Activated gamma-delta T cell treated with Interleukin-2 at 50 U/mL for 16 hours (primary cell): Measurements from ENCODE around the gene KCNS1.

Source experiments
- DNase-seq: peaks from one replicate; pipeline ENCODE4 v3.0.0-alpha.2; 2020

Gene KCNS1

DNA sequence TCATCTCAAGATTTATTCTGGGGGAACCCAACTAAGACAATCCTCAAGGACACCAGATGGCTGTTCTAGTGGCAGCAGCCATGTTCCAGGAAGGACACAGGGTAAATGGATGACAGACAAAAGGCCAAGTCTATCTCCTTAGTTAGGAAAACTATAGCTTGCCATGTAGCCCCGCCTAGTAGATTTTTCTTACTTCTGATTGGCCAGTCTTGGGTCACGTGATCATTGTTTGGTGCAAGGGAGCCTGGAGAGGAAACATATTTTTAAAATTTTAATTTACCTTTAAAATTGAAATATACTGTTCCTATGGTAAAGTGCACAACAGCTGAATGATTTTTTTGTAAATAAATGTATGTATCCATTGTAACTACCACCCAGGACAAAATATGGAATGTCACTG lies 4.4 kb upstream of the KCNS1 start:
- no peak for DNase-seq

DNA sequence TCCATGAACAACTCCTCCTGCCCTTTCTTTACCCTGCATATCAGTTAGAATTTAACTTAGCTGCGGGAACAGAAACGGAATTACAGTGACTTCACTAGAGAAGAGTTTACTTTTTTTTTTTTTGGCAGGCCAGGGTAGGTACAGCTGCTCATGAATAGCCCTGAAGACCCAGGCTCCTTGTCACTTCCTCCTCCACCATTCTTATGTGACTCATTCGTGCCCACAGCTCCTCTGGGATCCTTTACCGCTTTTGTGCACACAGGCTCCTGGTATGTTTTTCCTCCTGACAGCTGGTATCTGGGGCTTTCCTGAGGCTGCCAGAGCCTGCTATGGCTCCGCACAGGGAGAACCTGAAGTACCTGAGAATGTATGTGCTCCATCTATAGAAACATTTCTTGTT lies 3.9 kb upstream of the KCNS1 start:
- no peak for DNase-seq

DNA sequence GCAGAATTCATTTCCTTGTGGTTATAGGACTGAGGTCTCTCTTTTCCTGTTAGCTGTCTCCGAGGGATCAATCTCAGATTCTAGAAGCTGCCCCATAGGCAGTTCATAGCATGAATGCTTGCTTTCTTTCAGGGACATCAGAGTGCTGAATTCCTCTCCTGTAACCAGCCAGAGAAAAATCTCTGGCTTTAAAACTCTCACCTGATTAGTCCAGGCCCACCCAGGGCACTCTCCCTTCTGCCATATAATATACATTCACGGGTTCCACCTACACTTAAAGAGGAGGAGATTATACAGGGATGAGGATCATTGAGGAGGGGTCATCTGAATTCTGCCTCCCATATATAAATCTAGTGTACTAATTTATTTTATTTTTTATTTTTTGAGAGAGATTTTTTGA lies 2.1 kb upstream of the KCNS1 start:
- DNase-seq, result no peak

DNA sequence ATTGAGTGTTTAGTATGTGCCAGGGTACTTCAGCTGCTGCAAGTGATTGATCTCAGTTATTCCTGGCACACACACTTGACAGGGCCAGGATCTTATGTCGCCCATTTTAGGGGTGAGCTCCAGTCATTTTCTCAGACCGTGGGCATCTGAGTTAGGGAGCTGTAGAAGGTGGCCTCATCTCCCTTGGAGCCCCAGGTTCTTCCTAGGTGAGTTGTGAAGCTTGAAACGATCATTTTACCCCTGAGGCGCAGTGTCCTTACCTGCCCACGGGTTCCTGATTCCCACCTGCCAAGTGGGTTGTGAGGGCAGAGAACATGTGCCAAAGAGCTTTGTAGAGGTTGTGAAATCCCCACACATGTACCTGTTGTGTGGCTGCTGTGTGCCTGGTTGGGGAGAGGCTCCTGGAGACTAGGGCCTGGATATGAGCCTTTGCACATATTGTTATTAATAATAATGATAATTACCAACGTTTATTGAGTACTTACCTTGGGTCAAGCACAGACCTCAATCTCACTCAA lies 465 bp upstream of the KCNS1 start:
- no peak for DNase-seq

DNA sequence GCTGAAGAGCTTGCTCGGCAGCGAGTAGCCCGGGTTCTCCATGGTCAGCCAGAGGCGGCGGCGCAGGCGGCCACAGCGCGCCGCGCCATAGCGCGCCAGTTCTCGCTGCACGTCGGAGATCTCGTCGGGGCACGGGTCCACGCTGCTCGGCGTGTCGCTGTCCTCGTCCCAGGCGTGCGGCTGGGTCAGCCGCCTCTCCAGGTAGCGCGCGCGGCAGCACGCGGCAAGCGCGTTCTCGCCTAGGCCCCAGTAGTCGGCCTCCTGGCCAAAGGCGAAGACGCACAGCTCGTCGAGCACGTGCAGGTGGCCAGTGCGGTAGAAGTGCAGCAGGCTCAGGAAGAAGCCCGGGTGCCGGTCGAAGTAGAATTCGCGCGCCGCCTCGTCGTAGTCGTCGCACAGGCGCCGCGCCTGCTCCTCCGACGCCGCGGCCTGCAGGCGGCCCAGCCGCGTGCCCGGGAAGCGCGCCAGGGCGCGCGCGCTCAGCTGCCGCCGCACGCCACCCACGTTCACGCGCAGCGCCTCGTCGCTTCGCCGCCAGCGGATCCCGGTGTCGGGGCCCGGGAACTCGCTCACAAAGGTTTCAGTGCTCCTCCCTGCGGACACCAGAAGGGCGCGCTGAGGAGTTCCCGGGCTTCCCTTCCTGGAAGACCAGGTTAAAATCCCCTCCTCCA lies 2.7 kb downstream of the KCNS1 start:
- no peak for DNase-seq

DNA sequence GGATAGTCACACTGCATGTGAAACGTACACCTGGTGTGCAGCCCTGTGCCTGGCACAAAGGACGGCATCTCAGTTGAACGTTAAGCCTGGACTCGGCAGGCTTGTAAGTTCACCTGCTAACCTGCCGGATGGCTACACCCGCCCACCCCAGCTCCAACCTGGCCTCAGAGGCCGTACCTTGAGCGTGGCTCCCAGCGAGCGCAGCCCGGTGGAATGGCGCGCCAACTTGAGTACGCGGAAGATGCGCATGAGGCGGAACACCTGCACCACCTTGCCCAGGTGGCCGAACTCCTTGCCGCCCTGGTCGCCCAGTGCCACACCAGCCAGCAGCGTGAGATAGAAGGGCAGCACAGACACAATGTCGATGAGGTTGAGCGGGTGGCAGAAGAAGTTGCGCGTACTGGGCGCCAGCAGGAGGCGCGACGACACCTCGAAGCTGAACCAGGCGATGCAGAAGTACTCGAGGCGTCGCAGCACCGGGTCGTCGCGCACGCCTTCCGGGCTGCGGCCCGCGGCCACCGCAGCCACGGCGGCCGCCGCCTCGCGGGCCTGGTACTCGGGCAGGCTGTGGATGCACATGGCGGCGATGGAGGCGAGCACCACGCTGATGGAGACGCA lies 3.3 kb downstream of the KCNS1 start:
- DNase-seq, result no peak

DNA sequence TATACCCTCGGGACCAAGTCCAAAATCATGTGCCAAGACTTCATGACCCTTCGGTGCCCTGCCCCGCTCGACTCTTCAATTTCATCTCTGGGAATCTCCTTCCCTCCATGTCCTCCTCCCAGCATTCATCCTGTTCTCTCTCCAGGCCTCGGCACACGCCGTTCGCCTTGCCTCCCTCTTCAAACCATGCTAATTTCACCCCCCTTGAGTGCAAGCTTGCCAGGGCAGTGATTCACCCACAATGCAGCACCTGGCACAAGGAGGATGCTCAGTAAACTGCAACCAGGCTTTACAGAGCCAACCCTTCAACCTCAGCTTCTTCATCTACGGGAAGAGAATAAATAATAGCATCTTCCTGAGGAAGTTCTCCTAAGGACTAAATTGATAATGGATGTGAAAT lies 4.1 kb downstream of the KCNS1 start:
- no peak for DNase-seq

DNA sequence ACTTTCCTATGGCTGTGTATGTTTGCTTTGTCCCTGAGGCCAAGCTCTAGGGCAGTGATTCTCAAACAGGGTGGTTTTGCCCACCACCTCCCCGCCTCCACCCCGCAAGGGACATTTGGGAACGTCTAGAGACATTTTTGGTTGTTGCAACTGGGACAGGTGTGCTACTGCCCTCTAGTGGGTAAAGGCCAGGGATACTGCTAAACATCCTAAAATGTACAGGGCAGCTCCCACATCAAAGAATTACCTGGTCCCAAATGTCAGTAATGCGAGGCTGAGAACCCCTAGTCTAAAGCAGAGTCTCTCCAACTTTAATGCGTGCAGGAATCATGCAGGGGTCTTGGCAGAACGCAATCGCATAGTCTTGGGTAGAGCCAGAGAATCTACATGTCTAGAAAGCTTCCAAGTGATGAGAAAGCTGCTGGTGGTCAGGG lies 5.1 kb downstream of the KCNS1 start:
- DNase-seq, result peak; percentile 55

DNA sequence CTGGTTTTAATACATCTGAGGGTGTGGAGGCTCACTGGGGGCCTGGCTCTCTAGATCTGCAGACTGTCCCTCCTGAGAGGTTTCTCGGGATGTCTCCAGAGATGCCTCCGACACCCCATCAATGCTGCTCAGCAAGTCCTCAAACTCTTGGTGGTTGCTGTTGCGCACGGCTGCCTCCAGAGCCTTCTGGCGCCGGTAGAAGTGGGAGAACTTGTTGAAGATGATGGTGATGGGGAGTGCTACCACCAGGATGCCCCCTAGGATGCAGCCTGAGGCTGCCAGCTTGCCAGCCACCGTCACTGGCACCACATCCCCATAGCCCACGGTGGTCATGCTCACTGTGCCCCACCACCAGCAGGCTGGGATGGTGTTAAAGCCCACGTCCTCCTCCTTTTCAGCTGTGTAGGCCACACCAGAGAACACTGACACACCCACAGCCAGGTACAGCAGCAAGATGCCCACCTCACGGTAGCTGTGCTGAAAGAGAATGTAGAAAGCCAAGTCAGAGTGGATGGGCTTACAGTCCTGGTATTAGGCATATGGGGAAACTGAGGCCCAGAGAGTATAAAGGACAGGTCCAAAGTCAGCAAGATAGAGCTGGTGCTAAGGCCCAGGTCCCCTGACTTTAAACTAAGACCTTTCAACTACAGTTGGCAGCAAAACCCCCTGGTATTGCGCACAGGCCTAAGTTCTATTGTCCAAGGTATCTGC lies 5.9 kb downstream of the KCNS1 start:
- DNase-seq, result no peak

DNA sequence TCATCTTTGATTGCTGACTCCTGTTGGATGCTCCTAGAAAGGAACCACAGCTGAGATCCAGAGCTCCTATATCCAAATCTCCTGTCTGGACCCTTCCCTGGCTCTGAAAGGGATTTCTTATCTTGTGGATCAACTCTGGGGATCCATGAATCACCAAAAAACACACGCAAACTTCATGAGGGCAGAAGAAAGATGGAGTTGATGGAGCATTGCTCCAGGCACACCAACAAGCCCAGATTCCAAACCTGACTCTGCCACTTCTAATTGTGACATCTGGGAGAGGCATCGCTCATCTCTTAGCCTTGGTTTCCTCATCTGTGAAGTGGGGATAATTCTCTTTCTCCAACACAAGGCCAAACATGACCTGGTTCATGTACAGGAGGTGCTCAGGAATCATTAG lies 6.7 kb downstream of the KCNS1 start:
- no peak for DNase-seq

DNA sequence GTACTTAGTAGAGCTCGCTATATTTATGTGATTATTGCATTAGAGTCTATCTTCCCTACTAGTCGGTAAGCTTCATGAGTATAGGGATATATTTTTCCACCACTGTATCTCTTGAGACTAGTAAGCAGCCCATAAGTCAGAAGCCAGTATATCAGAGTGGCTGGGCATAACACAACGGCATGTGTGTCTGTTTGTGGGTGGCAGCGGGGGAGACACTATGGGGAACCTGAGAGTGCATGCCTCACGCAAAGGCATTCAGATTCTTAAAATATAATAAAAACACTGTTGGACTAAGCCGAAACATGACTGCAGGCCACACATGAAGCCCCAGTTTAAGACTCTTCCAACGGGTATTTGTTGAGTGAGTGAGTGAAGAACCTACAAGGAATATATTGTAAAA lies 8.0 kb downstream of the KCNS1 start:
- no peak for DNase-seq

DNA sequence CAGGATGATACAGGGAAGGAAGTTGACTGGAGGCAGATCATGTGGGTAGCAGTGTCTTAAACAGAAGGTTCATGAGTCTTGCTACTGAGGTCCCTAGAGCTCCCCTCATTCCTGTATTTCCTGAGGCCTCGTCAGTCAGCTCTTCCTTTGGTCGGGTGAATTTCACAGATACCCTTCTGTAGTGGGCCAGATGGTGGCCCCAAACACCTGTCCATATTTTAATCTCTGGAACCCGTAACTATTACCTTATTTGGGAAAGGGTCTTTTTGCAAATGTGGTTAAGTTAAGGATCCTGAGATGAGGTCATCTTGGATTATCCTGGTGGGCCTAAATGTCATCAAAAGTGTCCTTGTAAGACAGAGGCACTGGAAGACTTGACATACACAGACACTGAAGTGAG lies 9.6 kb downstream of the KCNS1 start:
- no peak for DNase-seq

DNA sequence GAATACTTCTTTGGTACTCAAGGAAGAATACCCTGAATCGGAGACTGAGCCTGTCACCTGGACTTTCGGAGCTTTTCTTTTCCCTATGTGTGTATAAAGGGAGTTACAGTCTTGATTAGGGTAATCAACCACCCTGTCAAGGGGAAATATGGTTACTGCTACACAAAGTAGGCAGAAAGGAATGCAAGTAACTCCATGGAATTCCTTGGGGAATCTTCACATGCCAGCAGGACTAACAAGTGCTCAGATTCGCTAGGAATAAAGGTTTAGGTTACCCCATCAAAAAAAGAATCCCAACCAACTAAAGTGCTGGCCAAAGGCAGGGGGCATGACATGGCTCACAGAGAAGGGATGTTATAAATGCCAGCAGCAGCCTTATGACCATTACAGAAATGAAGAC lies 10.4 kb downstream of the KCNS1 start:
- no peak for DNase-seq

DNA sequence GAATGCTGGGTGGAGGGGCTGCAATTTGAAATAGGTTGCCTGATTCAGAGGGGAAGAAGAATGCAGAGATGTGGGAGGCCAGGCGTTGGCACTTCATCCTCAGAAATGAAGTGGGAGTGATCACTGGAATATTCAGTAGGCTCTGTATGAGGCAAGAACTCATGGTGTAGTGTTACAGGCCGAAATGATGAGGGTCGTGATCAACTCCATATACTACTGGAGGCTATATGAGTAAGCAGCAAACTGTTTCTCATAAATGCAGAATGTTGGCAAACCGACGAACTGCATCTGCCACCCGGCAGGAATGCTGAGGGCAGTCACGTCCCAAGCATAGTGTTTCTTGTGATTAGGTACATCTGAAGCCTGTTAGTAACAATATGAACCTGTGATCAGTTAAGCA lies 12.7 kb downstream of the KCNS1 start:
- no peak for DNase-seq

DNA sequence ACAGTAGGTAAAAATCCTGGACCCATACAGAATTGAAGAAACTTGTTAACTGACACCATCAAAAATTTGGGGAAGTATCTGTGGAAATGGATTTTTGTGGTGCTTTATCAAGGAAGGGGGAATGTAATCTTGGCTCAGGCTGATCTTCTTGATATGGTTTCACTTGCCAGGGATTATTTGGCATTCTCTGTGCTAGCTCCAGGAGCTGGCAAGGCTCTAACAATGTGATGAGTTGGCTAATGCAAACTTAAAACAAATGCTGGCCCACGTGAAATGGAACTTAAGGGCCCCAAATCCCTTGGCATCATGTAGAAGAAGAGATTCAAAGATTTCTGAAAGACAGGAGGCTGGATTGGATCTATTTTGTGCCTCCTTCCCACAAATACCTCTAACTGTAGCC lies 13.1 kb downstream of the KCNS1 start:
- no peak for DNase-seq

DNA sequence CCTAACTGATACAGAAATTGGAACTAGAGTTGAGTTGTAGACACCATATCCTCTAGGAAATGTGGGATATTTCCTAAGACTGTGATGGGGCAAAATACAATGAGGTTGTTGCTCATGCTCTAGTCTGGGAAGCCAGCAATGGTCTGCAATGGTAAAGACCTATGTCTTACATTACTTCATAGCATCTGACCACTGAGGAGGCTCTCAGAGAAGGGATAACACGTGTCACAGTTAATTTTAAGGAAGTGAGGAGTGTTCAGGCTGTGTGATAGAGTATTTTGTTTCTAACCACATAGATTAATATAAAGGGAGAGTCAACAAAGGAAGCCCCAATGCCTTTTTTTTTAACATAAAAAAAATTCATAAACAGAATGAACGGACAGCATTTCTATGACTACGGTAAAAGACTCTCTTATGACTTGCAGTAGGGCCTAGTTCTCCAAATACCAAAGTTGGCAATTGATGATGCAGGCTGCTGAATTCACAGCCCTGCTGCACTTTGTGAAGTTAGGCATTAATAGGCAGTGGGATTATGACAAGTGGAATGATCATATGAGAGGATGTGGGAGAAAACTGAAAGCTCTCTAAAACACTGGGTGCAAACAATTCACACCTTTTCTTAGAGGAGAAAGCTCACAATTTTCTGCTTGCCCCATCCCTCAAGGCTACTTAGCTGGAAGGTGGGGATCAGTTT lies 13.7 kb downstream of the KCNS1 start:
- DNase-seq, result no peak

DNA sequence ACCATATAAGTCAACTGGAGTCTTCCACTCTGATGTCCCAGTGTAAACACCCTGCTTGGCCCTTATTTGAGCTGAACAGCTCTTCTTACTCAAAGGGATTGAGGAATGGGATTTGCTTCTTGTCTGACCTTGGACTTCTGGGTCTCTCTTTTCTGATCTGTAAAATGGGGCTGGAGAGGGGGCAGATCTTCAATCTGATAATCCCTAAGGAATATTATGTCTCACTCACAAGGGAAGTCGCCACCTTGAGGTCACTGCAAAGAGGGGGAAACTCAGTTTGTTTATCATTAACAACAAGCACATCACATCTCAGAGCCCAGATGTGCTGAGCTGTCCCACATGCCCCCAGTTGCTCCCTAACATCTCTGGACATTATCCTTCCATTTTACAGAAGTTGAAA lies 15.1 kb downstream of the KCNS1 start:
- DNase-seq, result no peak

DNA sequence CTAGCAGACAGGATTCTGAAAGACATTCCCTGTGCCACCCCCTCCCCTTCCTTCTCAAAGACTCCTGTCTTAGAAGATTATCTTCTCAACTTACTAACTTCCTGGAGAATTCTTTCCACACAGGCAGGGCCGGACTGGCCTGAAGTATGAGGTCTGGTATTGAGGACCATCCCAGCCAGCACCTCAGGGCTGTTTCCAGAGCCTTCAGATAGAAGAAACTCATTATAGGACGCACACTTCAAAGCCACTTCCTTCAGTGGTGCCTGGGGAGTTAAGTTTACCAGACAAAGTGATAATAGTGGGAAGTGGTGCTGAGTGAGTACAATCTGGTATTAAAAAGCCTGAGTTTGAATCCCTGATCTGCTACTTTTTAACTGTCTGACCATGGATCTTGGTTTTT lies 15.6 kb downstream of the KCNS1 start:
- DNase-seq, result no peak

DNA sequence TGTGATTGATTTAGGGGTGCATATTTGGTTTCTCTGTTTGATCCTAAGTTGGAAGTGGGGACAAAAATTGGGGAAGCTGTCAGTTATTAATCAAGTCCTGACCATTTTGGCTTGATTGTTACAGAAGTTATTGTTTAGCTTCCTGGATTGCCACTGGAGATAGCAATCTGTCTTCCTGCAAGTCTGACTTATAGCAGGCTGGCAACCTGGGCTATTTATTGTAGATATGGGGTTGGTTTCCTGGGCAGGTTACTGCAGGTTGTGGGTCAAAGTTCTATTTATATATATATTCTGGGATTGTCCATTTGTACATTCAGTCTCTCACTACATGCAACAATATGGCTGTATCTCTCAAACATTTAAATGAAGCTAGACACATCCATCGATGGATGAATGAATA lies 17.8 kb downstream of the KCNS1 start:
- no peak for DNase-seq

DNA sequence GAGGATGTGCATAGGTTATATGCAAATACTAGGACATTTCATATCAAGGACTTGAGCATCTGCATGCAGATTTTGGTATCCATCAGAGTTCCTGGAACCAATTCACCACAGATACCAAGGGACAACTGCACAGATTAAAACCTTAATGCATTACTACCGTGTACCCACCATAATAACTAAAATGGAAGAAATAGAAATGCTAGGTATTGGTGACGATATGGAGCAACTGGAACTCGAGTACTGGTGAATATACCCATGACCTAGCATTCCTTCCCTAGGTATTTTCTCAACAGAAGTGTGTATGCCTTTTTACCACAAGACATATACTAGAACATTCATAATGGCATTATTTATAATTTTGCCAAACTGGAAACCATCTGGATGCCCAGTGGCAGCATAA lies 18.5 kb downstream of the KCNS1 start:
- DNase-seq, result no peak

DNA sequence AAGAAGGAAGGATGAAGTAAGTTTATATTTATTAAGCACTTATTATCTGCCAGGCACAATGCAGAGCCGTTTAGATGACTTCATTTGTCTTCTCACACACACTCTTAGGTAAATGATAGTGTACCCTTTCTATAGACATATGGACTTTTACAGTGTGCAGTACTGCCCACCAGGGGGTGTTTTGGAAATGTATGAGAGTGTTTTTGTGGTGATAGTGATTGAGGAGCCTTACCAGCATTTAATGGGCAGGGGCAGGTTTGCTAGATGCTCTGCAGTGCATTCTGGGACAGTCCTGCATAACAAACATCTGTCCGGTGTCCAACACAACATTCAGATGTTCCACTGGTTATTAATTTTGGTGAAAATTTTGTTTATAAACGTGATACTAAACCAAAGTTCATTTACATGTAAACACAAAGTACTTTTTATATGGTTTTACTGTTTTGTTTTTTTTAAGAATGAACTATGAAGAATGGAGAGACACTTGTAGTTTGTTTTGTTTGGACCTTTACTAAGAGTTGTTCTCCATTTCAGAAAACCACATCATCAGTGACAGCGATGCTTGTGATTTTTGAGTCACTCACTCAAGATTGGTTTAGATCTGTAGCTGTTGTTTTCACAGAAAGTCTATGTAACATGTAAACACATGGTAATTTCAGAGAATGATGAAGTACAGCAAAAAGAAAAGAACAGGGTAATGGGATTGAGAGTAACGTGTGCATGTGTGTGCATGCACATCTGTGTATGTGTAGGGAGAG lies 19.9 kb downstream of the KCNS1 start:
- no peak for DNase-seq

DNA sequence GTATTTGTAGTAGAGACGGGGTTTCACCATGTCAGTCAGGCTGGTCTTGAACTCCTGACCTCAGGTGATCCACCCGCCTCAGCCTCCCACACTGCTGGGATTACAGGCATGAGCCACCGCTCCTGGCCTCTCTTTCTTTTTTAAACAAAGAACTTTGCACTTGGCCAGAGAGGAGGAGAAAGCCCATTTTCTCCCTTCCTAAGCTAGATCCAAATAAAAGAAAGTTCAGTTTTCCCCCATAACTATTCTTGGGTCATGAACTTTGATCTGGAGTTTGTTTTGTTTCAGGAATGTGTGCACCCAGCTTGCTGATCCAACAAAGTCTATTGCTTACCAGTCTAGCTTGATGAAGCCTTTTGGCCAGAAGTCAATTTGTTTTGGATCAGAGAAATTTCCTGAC lies 23.4 kb downstream of the KCNS1 start:
- no peak for DNase-seq

DNA sequence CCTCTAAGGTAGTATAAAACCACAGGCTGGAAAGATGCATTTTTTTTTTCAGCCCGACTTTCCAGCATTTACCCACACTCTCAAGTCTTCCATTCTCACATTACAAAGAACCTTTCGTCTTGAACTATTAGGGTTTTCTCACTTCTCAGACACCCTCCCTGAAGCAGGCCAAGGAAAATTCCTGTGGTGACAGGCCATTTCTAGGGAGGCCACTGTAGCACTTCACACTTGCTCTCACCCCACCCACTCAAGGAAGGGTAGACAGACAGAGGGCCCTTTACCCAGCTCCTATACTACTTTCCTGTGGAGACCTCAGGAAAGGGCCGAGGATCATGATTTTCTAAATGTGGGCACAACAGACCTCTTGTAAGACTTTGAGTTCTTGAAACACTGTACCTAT lies 27.7 kb downstream of the KCNS1 start:
- no peak for DNase-seq
